Measurements from ENCODE around the gene MCMBP. TPM values are rescaled to one million over a fixed set of nuclear protein-coding genes. Genes with fewer than 3 reads are reported as not detected.
"Not testable (repeated sequence)": the region's sequence is repeated elsewhere in the genome, so short reads cannot be mapped to it uniquely, and the experiment has no call there.

The MCMBP gene
- total and polyA plus RNA-seq, 11 donors: 8.7 to 39.4 (median 29.7) TPM

- peaks cover 0 to 14% (median 0%) of the 10 kb centered on the region in 12 donors for H3K4me1 ChIP-seq
- intact Hi-C loops (cut with DNase I); H3K27ac ChIP-seq; ATAC-seq; H3K4me3 ChIP-seq; H3K27me3 ChIP-seq; DNase-seq; H3K36me3 ChIP-seq; H3K9me3 ChIP-seq: not testable (repeated sequence)
- 91 to 96% (median 93%) methylated on average over 6 of the region's 6 CpGs for WGBS, 4 donors
Measured at GRCh38 chr10:119886070-119886469, 13.4 kb upstream of the MCMBP start.

- H3K27ac ChIP-seq; ATAC-seq; H3K4me3 ChIP-seq; H3K27me3 ChIP-seq; H3K9me3 ChIP-seq; DNase-seq; H3K4me1 ChIP-seq; intact Hi-C loops (cut with DNase I); H3K36me3 ChIP-seq: not testable (repeated sequence)
- 82 to 89% (median 83%) methylated on average over 11 of the region's 11 CpGs for WGBS, 4 donors
Measured at GRCh38 chr10:119883901-119884611, 11.4 kb upstream of the MCMBP start.

GRCh38 chr10:119878524-119878923 is 5.9 kb upstream of the MCMBP start:
- ATAC-seq (no peak), DNase-seq (no peak)
- no peak overlapping the region for H3K4me3 ChIP-seq
- TF ChIP-seq CTCF (IDR thresholded peaks at IDR 0.05) (no peak), POLR2A (IDR thresholded peaks at IDR 0.05) (no peak)
- intact Hi-C loops (cut with DNase I): no loop called here
- WGBS, 4 donors: 54 to 67% (median 61%) methylated on average over 2 of the region's 2 CpGs
- H3K4me1 ChIP-seq: peaks cover 0 to 7% (median 2%) of the 10 kb centered on the region in 12 donors
- H3K36me3 ChIP-seq: no peaks in the 10 kb centered on the region
- H3K9me3 ChIP-seq: no peaks in the 10 kb centered on the region
- H3K27me3 ChIP-seq: peaks cover 0 to 3% (median 0%) of the 10 kb centered on the region in 9 donors
- no peak overlapping the region for H3K27ac ChIP-seq

- peak overlapping the region; percentile 80 to 98 (median 93) for H3K27ac ChIP-seq
- peaks cover 4 to 45% (median 20%) of the 10 kb centered on the region in 12 donors for H3K4me1 ChIP-seq
- H3K4me3 ChIP-seq: peak overlapping the region; percentile 70 to 95 (median 82)
- DNase-seq: peak; percentile 90 to 96 (median 93)
- TF ChIP-seq CTCF (IDR thresholded peaks at IDR 0.05) (peak in 1 of 12 donors; percentile 3), POLR2A (IDR thresholded peaks at IDR 0.05) (peak in 1 of 2 donors; percentile 71)
- no peaks in the 10 kb centered on the region for H3K9me3 ChIP-seq
- intact Hi-C loops (cut with DNase I): loop anchor here in 8 of 10 donors (1.0 to 5.0 kb wide), 5 partner anchors 19 to 276 kb away; partner anchors contain the start of genes SEC23IP (in 6 of the 8), BAG3 (in 1 of the 8), INPP5F (in 1 of the 8) and TIAL1 (in 1 of the 8)
- no peaks in the 10 kb centered on the region for H3K36me3 ChIP-seq
- no peaks in the 10 kb centered on the region for H3K27me3 ChIP-seq
- WGBS, 4 donors: 0 to 1% (median 0%) methylated on average over 25 to 75 of the region's 75 CpGs
- ATAC-seq: peak; percentile 93 to 98 (median 98)
Measured at GRCh38 chr10:119872860-119873681, 428 bp upstream of the MCMBP start.

Data from heart left ventricle (tissue), 16 donors.